ENCODE data around the gene SLC2A4RG. TPM values are rescaled to one million over a fixed set of nuclear protein-coding genes. Genes with fewer than 3 reads are reported as not detected.

The SLC2A4RG gene
- total RNA-seq, 5 donors from 2014 or later (not counting 1 experiment from before 2014, with no cell fraction given): 110 to 173 (median 135) TPM

- no peaks in the 10 kb centered on the region for H3K4me1 Mint-ChIP-seq
- POLR2A ChIA-PET: no interaction called here
- Histone ChIP-seq H3K4me1 (ENCODE audit: control insufficient read depth in 1 of 2, extremely low read depth in 1 of 2, insufficient read depth in 2 of 2, low read length in 2 of 2) (no peaks in the 10 kb centered on the region), H3K9me3 (no peaks in the 10 kb centered on the region), H3K4me3 (ENCODE audit: control insufficient read depth in 1 of 2, extremely low read depth in 1 of 2, low read length in 1 of 2) (no peak overlapping the region), H3K27me3 (replicated peaks in 1 of 2; ENCODE audit: control insufficient read depth in 2 of 2, extremely low read depth in 1 of 2, insufficient read depth in 2 of 2, low read length in 1 of 2) (peaks cover 0 to 27% of the 10 kb centered on the region in 2 experiments), H3K27ac (ENCODE audit: low read length) (no peak overlapping the region), H3K36me3 (ENCODE audit: control insufficient read depth in 2 of 2, extremely low read depth in 1 of 2, insufficient read depth in 1 of 2, low read length in 1 of 2) (no peaks in the 10 kb centered on the region)
- H3K9me3 Mint-ChIP-seq: no peaks in the 10 kb centered on the region
- no peaks in the 10 kb centered on the region for H3K27me3 Mint-ChIP-seq
- no peaks in the 10 kb centered on the region for H3K36me3 Mint-ChIP-seq
- ATAC-seq (replicated peaks in 1 of 4) (no peak), DNase-seq (no peak)
- H3K4me3 Mint-ChIP-seq: no peak overlapping the region
- 90% methylated on average over 35 of the region's 38 CpGs for WGBS (ENCODE audit: insufficient coverage)
- CTCF ChIA-PET: interaction anchor here in 1 of 2 donors (0.7 kb wide), 1 partner anchor 18 kb away, joined by 6 read pairs; no protein-coding TSS in a partner anchor
- no peak overlapping the region for H3K27ac Mint-ChIP-seq
These were observed 27.3 kb downstream of the SLC2A4RG start for GRCh38 chr20:63766695-63767426.

- ATAC-seq (replicated peaks in 1 of 4): no peak
- H3K27ac Mint-ChIP-seq: no peak overlapping the region
- no peaks in the 10 kb centered on the region for H3K36me3 Mint-ChIP-seq
- H3K27ac ChIP-seq (ENCODE audit: low read length): no peak overlapping the region
- peaks cover 0 to 27% of the 10 kb centered on the region in 2 experiments for H3K27me3 ChIP-seq (replicated peaks in 1 of 2; ENCODE audit: control insufficient read depth in 2 of 2, extremely low read depth in 1 of 2, insufficient read depth in 2 of 2, low read length in 1 of 2)
- H3K4me1 ChIP-seq (ENCODE audit: control insufficient read depth in 1 of 2, extremely low read depth in 1 of 2, insufficient read depth in 2 of 2, low read length in 2 of 2): no peaks in the 10 kb centered on the region
- 81% methylated on average over 18 of the region's 18 CpGs for WGBS (ENCODE audit: insufficient coverage)
- no peaks in the 10 kb centered on the region for H3K27me3 Mint-ChIP-seq
- no peaks in the 10 kb centered on the region for H3K9me3 Mint-ChIP-seq
- no peak overlapping the region for H3K4me3 Mint-ChIP-seq
- H3K9me3 ChIP-seq: no peaks in the 10 kb centered on the region
- H3K4me3 ChIP-seq (ENCODE audit: control insufficient read depth in 1 of 2, extremely low read depth in 1 of 2, low read length in 1 of 2): no peak overlapping the region
- ChIA-PET POLR2A (no interaction called here), CTCF (no interaction called here)
- DNase-seq: no peak
- no peaks in the 10 kb centered on the region for H3K4me1 Mint-ChIP-seq
- H3K36me3 ChIP-seq (ENCODE audit: control insufficient read depth in 2 of 2, extremely low read depth in 1 of 2, insufficient read depth in 1 of 2, low read length in 1 of 2): no peaks in the 10 kb centered on the region
These were observed 27.9 kb downstream of the SLC2A4RG start for GRCh38 chr20:63767456-63767855.

GRCh38 chr20:63767886-63768285, 28.3 kb downstream of the SLC2A4RG start:
- H3K27ac ChIP-seq (ENCODE audit: low read length): no peak overlapping the region
- Mint-ChIP-seq H3K36me3 (no peaks in the 10 kb centered on the region), H3K4me3 (no peak overlapping the region), H3K9me3 (no peaks in the 10 kb centered on the region), H3K27ac (no peak overlapping the region), H3K27me3 (no peaks in the 10 kb centered on the region), H3K4me1 (no peaks in the 10 kb centered on the region)
- ChIA-PET POLR2A (no interaction called here), CTCF (no interaction called here)
- H3K36me3 ChIP-seq (ENCODE audit: control insufficient read depth in 2 of 2, extremely low read depth in 1 of 2, insufficient read depth in 1 of 2, low read length in 1 of 2): no peaks in the 10 kb centered on the region
- H3K4me1 ChIP-seq (ENCODE audit: control insufficient read depth in 1 of 2, extremely low read depth in 1 of 2, insufficient read depth in 2 of 2, low read length in 2 of 2): no peaks in the 10 kb centered on the region
- 79% methylated on average over 2 of the region's 7 CpGs for WGBS (ENCODE audit: insufficient coverage)
- no peaks in the 10 kb centered on the region for H3K9me3 ChIP-seq
- peaks cover 0 to 28% of the 10 kb centered on the region in 2 experiments for H3K27me3 ChIP-seq (replicated peaks in 1 of 2; ENCODE audit: control insufficient read depth in 2 of 2, extremely low read depth in 1 of 2, insufficient read depth in 2 of 2, low read length in 1 of 2)
- DNase-seq (no peak), ATAC-seq (replicated peaks in 1 of 4) (no peak)
- H3K4me3 ChIP-seq (ENCODE audit: control insufficient read depth in 1 of 2, extremely low read depth in 1 of 2, low read length in 1 of 2): no peak overlapping the region

GRCh38 chr20:63768591-63769515, 29.3 kb downstream of the SLC2A4RG start:
- Mint-ChIP-seq H3K9me3 (no peaks in the 10 kb centered on the region), H3K27ac (no peak overlapping the region), H3K4me1 (no peaks in the 10 kb centered on the region), H3K4me3 (no peak overlapping the region), H3K36me3 (no peaks in the 10 kb centered on the region), H3K27me3 (no peaks in the 10 kb centered on the region)
- ChIA-PET POLR2A (no interaction called here), CTCF (no interaction called here)
- no peak overlapping the region for H3K27ac ChIP-seq (ENCODE audit: low read length)
- H3K4me3 ChIP-seq (ENCODE audit: control insufficient read depth in 1 of 2, extremely low read depth in 1 of 2, low read length in 1 of 2): no peak overlapping the region
- DNase-seq (no peak), ATAC-seq (replicated peaks in 1 of 4) (no peak)
- H3K27me3 ChIP-seq (replicated peaks in 1 of 2; ENCODE audit: control insufficient read depth in 2 of 2, extremely low read depth in 1 of 2, insufficient read depth in 2 of 2, low read length in 1 of 2): peaks cover 0 to 30% of the 10 kb centered on the region in 2 experiments
- H3K36me3 ChIP-seq (ENCODE audit: control insufficient read depth in 2 of 2, extremely low read depth in 1 of 2, insufficient read depth in 1 of 2, low read length in 1 of 2): no peaks in the 10 kb centered on the region
- H3K9me3 ChIP-seq: no peaks in the 10 kb centered on the region
- H3K4me1 ChIP-seq (ENCODE audit: control insufficient read depth in 1 of 2, extremely low read depth in 1 of 2, insufficient read depth in 2 of 2, low read length in 2 of 2): peaks cover under 1 to 5% of the 10 kb centered on the region in 2 experiments
- WGBS (ENCODE audit: insufficient coverage): 87% methylated on average over 17 of the region's 26 CpGs

DNA sequence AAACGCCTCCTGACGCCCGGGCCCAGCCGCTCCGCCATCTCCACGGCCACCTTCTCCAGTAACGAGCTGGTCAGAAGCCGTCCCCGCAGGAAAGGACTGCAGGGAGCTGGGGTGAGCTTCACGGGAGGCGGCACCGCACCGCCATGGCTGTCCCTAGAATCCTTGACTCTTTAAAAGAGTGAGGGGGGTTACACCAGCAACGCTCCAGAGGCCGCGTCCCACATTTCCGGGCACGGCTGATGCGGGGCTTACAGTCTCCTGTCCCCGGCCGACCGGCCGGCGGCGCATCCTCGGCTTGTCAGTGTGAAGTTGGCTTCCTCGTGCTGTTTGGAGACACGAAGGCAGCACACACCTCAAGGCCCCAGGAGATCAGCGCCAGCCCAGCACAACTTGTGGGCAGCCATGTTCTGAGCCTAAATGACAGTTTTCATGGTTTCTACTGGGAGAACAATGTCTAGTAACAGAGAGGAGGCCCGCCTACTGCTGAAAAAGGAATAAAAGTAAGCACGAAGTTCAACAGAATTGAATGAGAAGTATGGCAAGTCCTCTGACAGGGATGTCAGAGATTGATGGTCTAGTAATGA, 30.4 kb downstream of the SLC2A4RG start:
- H3K9me3 ChIP-seq: no peaks in the 10 kb centered on the region
- no peak overlapping the region for H3K4me3 ChIP-seq (ENCODE audit: control insufficient read depth in 1 of 2, extremely low read depth in 1 of 2, low read length in 1 of 2)
- ATAC-seq (replicated peaks in 1 of 4) (no peak), DNase-seq (no peak)
- Mint-ChIP-seq H3K27me3 (no peaks in the 10 kb centered on the region), H3K36me3 (no peaks in the 10 kb centered on the region), H3K9me3 (no peaks in the 10 kb centered on the region), H3K4me1 (peaks cover 2 to 6% (median 3%) of the 10 kb centered on the region in 3 donors), H3K27ac (no peak overlapping the region), H3K4me3 (no peak overlapping the region)
- H3K4me1 ChIP-seq (ENCODE audit: control insufficient read depth in 1 of 2, extremely low read depth in 1 of 2, insufficient read depth in 2 of 2, low read length in 2 of 2): peaks cover 3 to 11% of the 10 kb centered on the region in 2 experiments
- ChIA-PET POLR2A (no interaction called here), CTCF (no interaction called here)
- peaks cover 0 to 33% of the 10 kb centered on the region in 2 experiments for H3K27me3 ChIP-seq (replicated peaks in 1 of 2; ENCODE audit: control insufficient read depth in 2 of 2, extremely low read depth in 1 of 2, insufficient read depth in 2 of 2, low read length in 1 of 2)
- WGBS (ENCODE audit: insufficient coverage): 91% methylated on average over 31 of the region's 31 CpGs
- H3K27ac ChIP-seq (ENCODE audit: low read length): no peak overlapping the region
- no peaks in the 10 kb centered on the region for H3K36me3 ChIP-seq (ENCODE audit: control insufficient read depth in 2 of 2, extremely low read depth in 1 of 2, insufficient read depth in 1 of 2, low read length in 1 of 2)

DNA sequence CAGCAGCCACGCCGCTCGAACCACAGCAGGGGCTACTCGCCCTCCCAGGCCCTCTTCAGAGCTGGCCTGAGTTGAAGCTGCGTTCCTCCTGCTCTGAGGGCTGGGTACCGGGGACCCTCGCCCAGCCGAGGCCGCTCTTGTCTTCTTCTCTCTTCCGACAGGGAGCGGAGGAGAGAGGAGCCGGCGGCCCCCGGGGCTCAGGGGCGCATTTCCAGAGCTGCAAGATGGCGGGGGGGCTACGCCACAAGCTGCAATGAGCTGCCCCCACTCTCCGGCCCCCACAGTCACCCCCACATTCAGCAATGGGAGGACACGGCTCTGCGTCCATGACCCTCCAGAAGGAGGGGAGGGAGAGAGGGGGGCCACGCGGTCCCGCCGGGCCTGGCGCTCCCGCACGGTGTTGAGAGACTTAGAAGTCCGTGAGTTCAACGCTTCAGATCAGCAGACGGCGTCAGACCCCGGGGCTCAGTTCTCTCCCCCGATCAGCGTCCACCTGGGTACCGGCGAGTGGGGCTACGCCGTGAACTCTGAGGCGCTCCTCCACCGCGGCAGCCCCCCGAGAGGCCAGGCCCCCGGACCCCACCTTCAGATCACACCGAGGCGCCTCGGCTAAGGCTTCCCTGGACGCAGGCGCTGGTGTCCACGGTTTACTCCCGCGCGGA, 31.6 kb downstream of the SLC2A4RG start:
- CTCF ChIA-PET: no interaction called here
- H3K4me3 Mint-ChIP-seq: no peak overlapping the region

More for the DNA sequence above, 31.6 kb downstream of the SLC2A4RG start:
- no peak for DNase-seq
- Histone ChIP-seq H3K4me1 (ENCODE audit: control insufficient read depth in 1 of 2, extremely low read depth in 1 of 2, insufficient read depth in 2 of 2, low read length in 2 of 2) (peaks cover 3 to 16% of the 10 kb centered on the region in 2 experiments), H3K27ac (ENCODE audit: low read length) (no peak overlapping the region), H3K36me3 (ENCODE audit: control insufficient read depth in 2 of 2, extremely low read depth in 1 of 2, insufficient read depth in 1 of 2, low read length in 1 of 2) (no peaks in the 10 kb centered on the region), H3K4me3 (ENCODE audit: control insufficient read depth in 1 of 2, extremely low read depth in 1 of 2, low read length in 1 of 2) (no peak overlapping the region), H3K27me3 (replicated peaks in 1 of 2; ENCODE audit: control insufficient read depth in 2 of 2, extremely low read depth in 1 of 2, insufficient read depth in 2 of 2, low read length in 1 of 2) (peaks cover 0 to 35% of the 10 kb centered on the region in 2 experiments), H3K9me3 (no peaks in the 10 kb centered on the region)
- ATAC-seq (replicated peaks in 1 of 4): no peak
- 95% methylated on average over 32 of the region's 52 CpGs for WGBS (ENCODE audit: insufficient coverage)
- POLR2A ChIA-PET: no interaction called here
- peaks cover 2 to 6% (median 3%) of the 10 kb centered on the region in 3 donors for H3K4me1 Mint-ChIP-seq
- H3K27ac Mint-ChIP-seq: no peak overlapping the region
- H3K36me3 Mint-ChIP-seq: no peaks in the 10 kb centered on the region
- no peaks in the 10 kb centered on the region for H3K27me3 Mint-ChIP-seq
- no peaks in the 10 kb centered on the region for H3K9me3 Mint-ChIP-seq

Data from T-cell (primary cell).